Hematopoietic multipotent progenitor cell treated with erythropoietin and hydrocortisone succinate and interleukin-3 and kit ligand, for 8 days (in vitro differentiated cells): ENCODE measurements around the gene PLP1.

Source experiments
- DNase-seq: peaks from one replicate; pipeline ENCODE4 v3.0.0-alpha.2; 2015

The PLP1 gene

GRCh38 chrX:103831342-103831802 lies 54.7 kb downstream of the PLP1 start:
- DNase-seq, result peak; percentile 63

- DNase-seq, result peak; percentile 1
These were observed 55.3 kb downstream of the PLP1 start, which contains the start of gene RAB9B for GRCh38 chrX:103831803-103832544. RAB9B (minus strand) TSS chrX:103832257; CDS start chrX:103825784, 6,473 bp downstream.

GRCh38 chrX:103839404-103839803 lies 62.8 kb downstream of the PLP1 start:
- no peak for DNase-seq
